Retina (tissue), 1 donor: ENCODE measurements around the gene IQGAP3.

Source experiments
- DNase-seq: peaks from one replicate; pipeline ENCODE4 v3.0.0-alpha.2; 2016

IQGAP3 gene

DNA sequence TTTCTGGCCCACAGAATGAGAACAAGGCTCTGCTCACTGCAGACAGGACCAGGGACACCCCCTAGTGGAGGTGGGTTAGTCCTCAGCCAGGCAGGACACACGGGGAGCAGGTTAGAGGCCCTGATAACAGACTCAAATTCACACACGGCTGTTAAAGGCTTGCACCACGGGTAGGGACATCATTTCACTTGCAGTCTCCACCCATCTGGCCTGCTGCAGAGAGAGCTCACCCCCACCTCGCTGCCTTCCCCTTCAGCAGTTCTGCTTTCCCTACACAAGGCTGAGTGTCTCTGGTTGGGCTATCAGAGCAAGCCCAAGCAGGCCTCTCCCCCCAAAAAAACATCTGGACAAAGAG lies 92.4 kb downstream of the IQGAP3 start:
- no peak for DNase-seq

DNA sequence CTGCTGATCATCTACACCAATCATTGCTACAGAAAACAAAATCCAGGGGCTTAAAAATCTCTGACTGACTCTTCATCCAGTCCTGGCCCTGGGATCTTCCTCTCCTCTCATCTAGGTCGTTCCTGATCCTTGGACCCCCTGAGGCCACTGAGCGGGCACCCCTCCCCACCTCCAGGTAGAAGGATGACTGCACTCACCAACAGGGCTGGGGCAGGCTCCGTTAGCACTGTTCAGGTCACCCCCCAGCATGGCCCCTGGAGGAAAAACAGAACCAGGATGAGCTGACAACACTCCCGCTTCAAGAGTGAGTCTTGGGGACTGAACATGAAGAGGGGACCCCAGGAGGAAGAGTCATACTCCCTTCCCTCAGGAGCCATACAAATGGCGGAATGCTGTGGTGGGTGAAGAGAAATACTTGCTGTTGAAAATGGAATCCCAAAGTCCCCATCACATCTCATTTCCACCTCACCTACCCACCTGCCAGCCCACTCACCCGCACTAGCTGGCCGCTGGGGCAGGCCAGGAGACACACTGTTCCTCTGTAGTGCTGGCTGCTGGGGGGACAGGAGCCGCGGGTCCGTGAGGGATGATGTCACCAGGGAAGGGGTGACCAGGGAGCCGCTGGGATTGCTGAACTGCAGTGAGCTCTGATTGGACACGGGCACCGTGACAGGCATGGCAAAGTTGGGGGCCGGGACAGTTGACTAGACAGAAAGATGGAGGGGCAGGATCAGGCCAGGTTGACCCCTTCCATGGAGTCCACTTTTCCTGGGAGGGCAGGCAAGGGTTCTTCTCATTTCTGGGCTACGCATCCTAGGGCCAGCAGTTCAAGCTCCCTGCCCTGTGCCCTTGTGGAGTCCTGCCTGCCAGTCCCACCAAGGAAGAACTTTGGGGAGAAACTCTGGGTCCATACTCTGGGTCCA lies 93.0 kb downstream of the IQGAP3 start:
- DNase-seq = no peak

DNA sequence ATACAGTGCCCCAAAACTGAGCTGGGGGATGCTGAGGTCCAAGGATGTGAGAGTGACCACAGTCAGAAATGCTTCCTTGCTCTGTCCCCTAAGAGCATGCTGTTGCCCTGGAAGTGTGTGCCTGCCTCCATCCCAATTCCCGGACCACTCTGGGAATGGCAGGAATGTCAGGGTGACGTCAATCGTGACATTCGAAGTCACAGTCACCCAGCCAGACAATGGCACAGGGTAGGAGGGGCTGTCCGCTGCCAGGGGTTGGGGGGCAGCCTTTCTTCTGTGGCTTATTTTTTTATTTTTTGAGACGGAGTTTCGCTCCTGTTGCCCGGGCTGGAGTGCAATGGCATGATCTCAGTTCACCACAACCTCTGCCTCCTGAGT lies 94.1 kb downstream of the IQGAP3 start:
- DNase-seq = no peak

DNA sequence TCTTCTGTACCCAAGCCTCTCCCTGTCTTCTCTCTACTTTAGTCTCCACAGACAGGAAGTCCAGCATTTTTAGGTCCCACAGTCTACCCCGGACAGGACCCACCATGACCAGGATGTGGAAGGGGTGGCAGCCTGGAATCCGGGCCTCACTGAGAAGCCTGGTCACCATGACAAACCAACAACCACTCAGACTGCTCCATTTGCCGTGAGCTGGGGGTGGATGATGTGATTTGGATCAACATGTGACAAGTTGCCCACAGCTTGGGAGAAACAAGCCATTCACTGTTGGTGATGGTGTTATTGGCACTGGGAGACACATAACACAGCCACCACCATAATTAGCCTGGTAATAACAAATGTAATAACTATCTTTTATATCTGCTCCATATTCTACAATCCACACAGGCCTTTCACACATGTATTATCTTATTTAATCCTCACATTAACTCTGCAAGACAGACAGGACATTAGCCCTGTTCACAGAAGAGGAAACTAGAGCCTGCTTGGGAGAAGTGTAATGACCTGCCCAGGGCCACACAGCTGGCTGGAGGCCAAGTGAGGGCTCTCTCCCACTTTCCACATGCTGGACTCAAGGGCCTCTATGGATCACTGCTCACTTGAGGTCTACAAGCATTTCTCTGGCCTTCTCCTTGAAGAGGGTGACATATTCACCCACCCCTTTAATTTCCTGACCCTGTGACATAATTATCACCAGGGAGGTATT lies 94.7 kb downstream of the IQGAP3 start:
- no peak for DNase-seq

DNA sequence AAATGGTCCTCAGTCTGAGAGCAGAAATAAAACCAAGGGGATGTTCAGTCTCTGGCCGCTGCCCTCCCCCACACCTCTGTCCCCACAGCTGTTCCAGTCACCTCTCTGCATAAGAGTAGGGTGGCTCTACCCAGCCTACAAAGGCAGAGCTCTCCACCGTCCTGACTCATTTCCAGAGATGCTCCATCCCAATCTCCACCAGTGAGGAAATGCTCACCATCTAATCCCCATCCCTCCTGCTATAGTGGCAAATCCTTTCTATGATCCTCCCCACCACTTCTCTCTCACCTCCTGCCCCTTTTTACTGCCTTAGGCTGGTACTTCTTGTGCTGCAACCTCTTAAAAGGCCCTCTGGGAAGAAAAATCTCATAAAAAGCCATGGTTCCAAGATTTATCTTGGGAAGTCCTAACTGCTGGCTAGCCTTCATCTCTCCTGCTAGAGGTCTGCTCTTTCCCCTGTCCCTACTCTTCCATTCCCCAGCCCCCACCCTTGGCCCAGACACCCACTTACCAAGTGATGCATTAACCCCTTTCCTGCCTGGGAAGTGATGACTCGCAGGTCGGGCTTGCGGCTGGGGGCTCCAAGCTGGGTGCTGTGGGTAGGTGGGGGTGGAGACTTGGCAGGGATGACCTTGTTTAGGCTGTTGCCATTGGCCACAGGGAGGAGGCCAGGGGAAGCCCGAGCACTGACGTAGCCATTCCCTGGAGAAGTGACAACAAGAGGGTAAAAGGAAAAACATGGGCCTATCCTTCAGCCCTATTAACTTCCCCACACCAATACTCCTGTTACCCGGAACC lies 95.7 kb downstream of the IQGAP3 start:
- DNase-seq = no peak

DNA sequence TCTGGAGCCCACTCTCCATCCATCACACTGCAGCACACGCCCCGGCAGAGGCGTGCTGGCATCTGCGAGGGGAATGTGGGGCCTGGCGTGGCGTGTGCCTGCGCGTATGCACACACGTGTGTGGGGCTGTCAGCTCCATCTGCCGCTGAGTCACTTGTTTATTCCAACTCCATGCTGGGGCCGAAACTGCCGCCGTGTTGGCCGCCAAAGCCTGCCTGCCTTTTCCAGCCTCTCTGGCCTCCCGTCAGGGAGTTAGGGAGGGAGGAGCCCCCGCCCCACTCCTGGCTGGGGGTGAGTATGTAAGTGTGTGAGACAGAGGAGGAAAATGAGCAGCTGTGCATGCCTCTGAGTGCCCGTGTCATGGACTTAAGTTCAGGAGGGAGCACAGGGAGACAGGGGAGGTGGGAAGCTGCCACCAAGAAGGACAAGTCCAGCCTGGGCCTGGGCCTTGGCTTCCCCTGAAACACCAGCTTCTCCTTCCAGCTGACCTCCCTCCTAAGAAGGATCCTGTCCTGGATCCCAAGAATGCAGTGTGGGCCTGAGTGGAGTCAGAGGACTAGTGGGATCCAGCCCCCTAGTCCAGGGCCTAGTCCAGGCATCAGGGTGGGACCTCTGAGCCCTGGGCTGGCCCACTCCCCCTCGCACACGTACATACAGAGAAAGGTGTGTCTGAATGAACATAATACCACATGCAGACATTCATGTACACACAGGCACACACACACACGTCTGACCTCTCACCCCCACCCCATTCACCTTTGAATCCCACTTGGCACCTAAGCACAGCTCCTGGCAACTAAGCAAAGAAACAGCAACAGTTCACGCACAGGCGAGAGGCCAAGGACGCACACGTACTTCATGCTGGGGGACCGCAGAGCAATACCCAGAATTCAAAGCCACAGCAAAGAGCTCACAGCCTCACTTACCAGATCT lies 96.5 kb downstream of the IQGAP3 start:
- DNase-seq = no peak
